ENCODE data around the gene TMIGD3.

DNA sequence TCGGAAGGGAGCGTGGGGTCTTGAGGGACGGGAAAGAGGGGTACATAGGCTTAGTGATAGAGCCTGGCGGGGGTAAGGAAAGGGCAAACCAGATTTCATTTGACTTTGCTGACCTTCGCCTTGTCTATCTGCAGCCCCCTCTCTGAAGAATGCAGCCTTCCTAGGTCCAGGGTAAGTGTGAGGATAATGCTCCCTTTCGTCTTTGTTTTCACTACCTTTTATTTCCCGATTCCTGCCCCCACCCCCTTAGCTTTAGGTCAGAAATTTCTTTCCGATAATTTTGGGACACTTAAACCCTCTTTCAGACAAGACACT is 53.8 kb downstream of the TMIGD3 start:
- TF ChIP-seq, protein P1, sequence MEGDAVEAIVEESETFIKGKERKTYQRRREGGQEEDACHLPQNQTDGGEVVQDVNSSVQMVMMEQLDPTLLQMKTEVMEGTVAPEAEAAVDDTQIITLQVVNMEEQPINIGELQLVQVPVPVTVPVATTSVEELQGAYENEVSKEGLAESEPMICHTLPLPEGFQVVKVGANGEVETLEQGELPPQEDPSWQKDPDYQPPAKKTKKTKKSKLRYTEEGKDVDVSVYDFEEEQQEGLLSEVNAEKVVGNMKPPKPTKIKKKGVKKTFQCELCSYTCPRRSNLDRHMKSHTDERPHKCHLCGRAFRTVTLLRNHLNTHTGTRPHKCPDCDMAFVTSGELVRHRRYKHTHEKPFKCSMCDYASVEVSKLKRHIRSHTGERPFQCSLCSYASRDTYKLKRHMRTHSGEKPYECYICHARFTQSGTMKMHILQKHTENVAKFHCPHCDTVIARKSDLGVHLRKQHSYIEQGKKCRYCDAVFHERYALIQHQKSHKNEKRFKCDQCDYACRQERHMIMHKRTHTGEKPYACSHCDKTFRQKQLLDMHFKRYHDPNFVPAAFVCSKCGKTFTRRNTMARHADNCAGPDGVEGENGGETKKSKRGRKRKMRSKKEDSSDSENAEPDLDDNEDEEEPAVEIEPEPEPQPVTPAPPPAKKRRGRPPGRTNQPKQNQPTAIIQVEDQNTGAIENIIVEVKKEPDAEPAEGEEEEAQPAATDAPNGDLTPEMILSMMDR (IDR thresholded peaks at IDR 0.05; ENCODE audit: low read depth, low read length): no peak
- no peak for TF ChIP-seq POLR2A (IDR thresholded peaks at IDR 0.05; ENCODE audit: extremely low read depth, insufficient read length)
- TF ChIP-seq, protein P2, sequence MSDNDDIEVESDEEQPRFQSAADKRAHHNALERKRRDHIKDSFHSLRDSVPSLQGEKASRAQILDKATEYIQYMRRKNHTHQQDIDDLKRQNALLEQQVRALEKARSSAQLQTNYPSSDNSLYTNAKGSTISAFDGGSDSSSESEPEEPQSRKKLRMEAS (IDR thresholded peaks at IDR 0.05; ENCODE audit: low read depth, low read length): no peak

Data from NB4 (cell line).